Vagina (tissue), 2 donors: ENCODE results near the gene CGB8. TPM values are rescaled to one million over a fixed set of nuclear protein-coding genes. Genes with fewer than 3 reads are reported as not detected.

ENCODE experiments used
- DNase-seq, 2 donors: peaks; one replicate each; pipeline ENCODE4 v3.0.0-alpha.2; 2017; ENCODE audit errors: extremely low spot score in 2 of 2
- H3K27ac ChIP-seq: fragments of 200-600 bp; sonication (generic); one replicate; pipeline ENCODE4 v1.5.1; 2019
- H3K27me3 ChIP-seq: fragments of 200-600 bp; sonication (generic); one replicate; pipeline ENCODE4 v1.5.1; 2019
- H3K36me3 ChIP-seq, 2 donors: fragments of 200-600 bp; sonication (generic); one replicate each; pipeline ENCODE4 v1.5.1; 2017 to 2019
- H3K4me1 ChIP-seq: fragments of 200-600 bp; sonication (generic); one replicate; pipeline ENCODE4 v1.5.1; 2019
- H3K4me3 ChIP-seq, 2 donors: fragments of 200-600 bp; sonication (generic); 1 replicate in 1 of 2; 2 replicates in 1 of 2; pipeline ENCODE4 v1.5.1; 2016 to 2019
- H3K9me3 ChIP-seq: fragments of 200-600 bp; sonication (generic); one replicate; pipeline ENCODE4 v1.5.1; 2019
- POLR2A ChIP-seq, 2 donors: fragments of 450-650 bp; IDR thresholded peaks; one replicate each; pipeline ENCODE4 v1.6.1; 2017; ENCODE audit warnings: antibody characterized with exemption in 2 of 2, mild to moderate bottlenecking in 2 of 2, moderate library complexity in 2 of 2
- POLR2AphosphoS5 ChIP-seq, 2 donors: sonication (generic); formaldehyde crosslinking; IDR thresholded peaks; one replicate each; pipeline ENCODE4 v1.9.0; 2017; ENCODE audit warnings: antibody characterized with exemption in 2 of 2, mild to moderate bottlenecking in 2 of 2, low read depth in 1 of 2; ENCODE audit not compliant: insufficient read depth in 1 of 2
- intact Hi-C: fragments of 100-400 bp; cut with DNase I; formaldehyde crosslinking; loops from one replicate; pipeline ENCODE4 v1.15.1; 2023
- total RNA-seq: library from RNA; depleted of rRNA; stranded (reverse); fragments of >200 nt; gene quantifications from one replicate; pipeline ENCODE4 v1.2.3, GENCODE V29; 2016
- TF ChIP-seq, protein P1 (sequence below), 3 experiments: fragments of 450-650 bp in 2 of 3; fragments of 200-600 bp in 1 of 3; sonication (generic) in 1 of 3; IDR thresholded peaks; one replicate each; pipeline ENCODE4 v1.5.1; 2017 to 2019; ENCODE audit warnings: antibody characterized with exemption in 3 of 3, mild to moderate bottlenecking in 2 of 3, moderate library complexity in 2 of 3

Gene CGB8
- total RNA-seq, 1 donor from 2014 or later = not detected

- H3K27ac ChIP-seq = no peak overlapping the region
- intact Hi-C loops = no loop called here
- DNase-seq = no peak
- no peaks in the 10 kb centered on the region for H3K9me3 ChIP-seq
- H3K4me1 ChIP-seq = peaks cover 20% of the 10 kb centered on the region
- peaks cover 2% of the 10 kb centered on the region for H3K27me3 ChIP-seq
- H3K4me3 ChIP-seq = no peak overlapping the region
- TF ChIP-seq POLR2A (IDR thresholded peaks at IDR 0.05) (no peak), POLR2AphosphoS5 (IDR thresholded peaks at IDR 0.05; ENCODE audit: insufficient read depth in 1 of 2, low read depth in 1 of 2) (no peak)
- TF ChIP-seq, protein P1, sequence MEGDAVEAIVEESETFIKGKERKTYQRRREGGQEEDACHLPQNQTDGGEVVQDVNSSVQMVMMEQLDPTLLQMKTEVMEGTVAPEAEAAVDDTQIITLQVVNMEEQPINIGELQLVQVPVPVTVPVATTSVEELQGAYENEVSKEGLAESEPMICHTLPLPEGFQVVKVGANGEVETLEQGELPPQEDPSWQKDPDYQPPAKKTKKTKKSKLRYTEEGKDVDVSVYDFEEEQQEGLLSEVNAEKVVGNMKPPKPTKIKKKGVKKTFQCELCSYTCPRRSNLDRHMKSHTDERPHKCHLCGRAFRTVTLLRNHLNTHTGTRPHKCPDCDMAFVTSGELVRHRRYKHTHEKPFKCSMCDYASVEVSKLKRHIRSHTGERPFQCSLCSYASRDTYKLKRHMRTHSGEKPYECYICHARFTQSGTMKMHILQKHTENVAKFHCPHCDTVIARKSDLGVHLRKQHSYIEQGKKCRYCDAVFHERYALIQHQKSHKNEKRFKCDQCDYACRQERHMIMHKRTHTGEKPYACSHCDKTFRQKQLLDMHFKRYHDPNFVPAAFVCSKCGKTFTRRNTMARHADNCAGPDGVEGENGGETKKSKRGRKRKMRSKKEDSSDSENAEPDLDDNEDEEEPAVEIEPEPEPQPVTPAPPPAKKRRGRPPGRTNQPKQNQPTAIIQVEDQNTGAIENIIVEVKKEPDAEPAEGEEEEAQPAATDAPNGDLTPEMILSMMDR (IDR thresholded peaks at IDR 0.05) = no peak
- H3K36me3 ChIP-seq = peaks cover 0 to 45% of the 10 kb centered on the region in 2 donors
Measured at GRCh38 chr19:49014123-49014869, 34.6 kb downstream of the CGB8 start.

- H3K36me3 ChIP-seq = peaks cover 0 to 63% of the 10 kb centered on the region in 2 donors
- H3K4me3 ChIP-seq = no peak overlapping the region
- no peak overlapping the region for H3K27ac ChIP-seq
- H3K9me3 ChIP-seq = no peaks in the 10 kb centered on the region
- TF ChIP-seq POLR2AphosphoS5 (IDR thresholded peaks at IDR 0.05; ENCODE audit: insufficient read depth in 1 of 2, low read depth in 1 of 2) = no peak
- TF ChIP-seq POLR2A (IDR thresholded peaks at IDR 0.05) = no peak
- TF ChIP-seq, protein P1 (IDR thresholded peaks at IDR 0.05) = no peak
- no peaks in the 10 kb centered on the region for H3K27me3 ChIP-seq
- no peak for DNase-seq
- intact Hi-C loops = no loop called here
- H3K4me1 ChIP-seq = no peaks in the 10 kb centered on the region
Measured at GRCh38 chr19:49011194-49011593, 37.7 kb downstream of the CGB8 start.

DNA sequence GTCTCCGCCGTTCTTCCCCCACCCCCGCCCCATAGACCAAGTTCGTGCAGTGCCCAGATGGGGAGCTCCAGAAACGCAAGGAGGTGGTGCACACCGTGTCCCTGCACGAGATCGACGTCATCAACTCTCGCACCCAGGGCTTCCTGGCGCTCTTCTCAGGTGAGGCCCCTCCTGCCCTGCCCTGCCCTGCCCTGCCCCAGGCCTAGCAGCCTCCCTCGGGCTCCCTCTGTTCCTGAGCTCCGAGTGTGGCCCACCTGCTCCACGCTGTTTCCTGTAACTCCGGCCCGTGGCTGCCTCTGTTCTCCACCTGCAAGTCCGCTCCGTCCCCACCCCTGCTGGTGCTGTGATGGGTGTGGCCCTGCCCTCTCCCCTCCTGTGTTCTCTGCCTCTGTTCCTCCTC, 38.5 kb downstream of the CGB8 start:
- Histone ChIP-seq H3K36me3 (peaks cover 0 to 68% of the 10 kb centered on the region in 2 donors), H3K9me3 (no peaks in the 10 kb centered on the region), H3K27me3 (no peaks in the 10 kb centered on the region), H3K27ac (no peak overlapping the region), H3K4me1 (no peaks in the 10 kb centered on the region), H3K4me3 (no peak overlapping the region)
- no peak for DNase-seq
- intact Hi-C loops = no loop called here
- TF ChIP-seq POLR2A (IDR thresholded peaks at IDR 0.05) (no peak), POLR2AphosphoS5 (IDR thresholded peaks at IDR 0.05; ENCODE audit: insufficient read depth in 1 of 2, low read depth in 1 of 2) (no peak)
- TF ChIP-seq, protein P1 (IDR thresholded peaks at IDR 0.05) = no peak

DNA sequence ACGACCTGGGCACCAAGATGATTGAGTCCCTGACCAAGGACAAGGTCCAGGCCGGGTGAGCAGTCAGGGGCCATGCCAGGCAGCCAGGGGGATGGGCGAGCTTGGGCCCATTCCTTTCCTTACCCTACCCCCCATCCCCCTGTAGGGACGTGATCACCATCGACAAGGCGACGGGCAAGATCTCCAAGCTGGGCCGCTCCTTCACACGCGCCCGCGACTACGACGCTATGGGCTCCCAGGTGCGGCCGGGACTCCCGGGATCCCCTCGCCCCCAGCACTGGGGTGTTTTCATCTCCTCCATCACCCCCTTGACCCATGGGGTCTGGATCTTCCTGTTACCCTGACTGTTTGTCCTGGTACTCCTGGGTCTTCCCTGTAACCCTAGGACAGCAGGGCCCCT, 39.1 kb downstream of the CGB8 start:
- no peak for DNase-seq
- Histone ChIP-seq H3K36me3 (peaks cover 0 to 68% of the 10 kb centered on the region in 2 donors), H3K27ac (no peak overlapping the region), H3K27me3 (no peaks in the 10 kb centered on the region), H3K4me3 (no peak overlapping the region), H3K4me1 (no peaks in the 10 kb centered on the region), H3K9me3 (no peaks in the 10 kb centered on the region)
- intact Hi-C loops = no loop called here
- TF ChIP-seq POLR2AphosphoS5 (IDR thresholded peaks at IDR 0.05; ENCODE audit: insufficient read depth in 1 of 2, low read depth in 1 of 2) (no peak), POLR2A (IDR thresholded peaks at IDR 0.05) (no peak)
- TF ChIP-seq, protein P1 (IDR thresholded peaks at IDR 0.05) = no peak

DNA sequence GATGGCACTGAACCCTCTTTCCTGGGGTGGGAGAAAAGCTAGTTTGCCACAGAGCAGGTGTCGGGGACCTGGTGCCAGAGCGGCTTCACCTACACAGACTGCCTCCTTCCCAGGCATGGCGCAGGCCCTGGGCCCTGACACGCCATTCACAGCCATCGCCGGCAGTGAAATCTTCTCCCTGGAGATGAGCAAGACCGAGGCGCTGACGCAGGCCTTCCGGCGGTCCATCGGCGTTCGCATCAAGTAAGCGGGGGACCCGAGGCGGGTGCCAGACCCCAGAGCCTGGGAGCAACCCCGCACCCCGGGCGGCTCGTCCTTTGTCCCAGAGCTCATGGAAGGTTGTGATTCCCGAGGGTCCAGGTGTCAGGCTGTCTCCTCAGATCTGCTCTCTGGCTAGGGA, 42.0 kb downstream of the CGB8 start:
- H3K27me3 ChIP-seq = no peaks in the 10 kb centered on the region
- H3K4me1 ChIP-seq = no peaks in the 10 kb centered on the region
- peaks cover 6 to 77% of the 10 kb centered on the region in 2 donors for H3K36me3 ChIP-seq
- no peak overlapping the region for H3K27ac ChIP-seq
- H3K9me3 ChIP-seq = no peaks in the 10 kb centered on the region
- TF ChIP-seq POLR2AphosphoS5 (IDR thresholded peaks at IDR 0.05; ENCODE audit: insufficient read depth in 1 of 2, low read depth in 1 of 2) = no peak
- TF ChIP-seq, protein P1 (IDR thresholded peaks at IDR 0.05) = no peak
- TF ChIP-seq POLR2A (IDR thresholded peaks at IDR 0.05) = no peak
- DNase-seq = no peak
- no peak overlapping the region for H3K4me3 ChIP-seq
- intact Hi-C loops = no loop called here
